ENCODE results near the gene GPRC5D. TPM values are rescaled to one million over a fixed set of nuclear protein-coding genes. Genes with fewer than 3 reads are reported as not detected.

Gene GPRC5D
- total and polyA plus RNA-seq, 9 of the 15 experiments (the other 6 are each of a cell fraction or from before 2014, with no cell fraction given), result 1.0 to 1.1 TPM; not detected in 7

DNA sequence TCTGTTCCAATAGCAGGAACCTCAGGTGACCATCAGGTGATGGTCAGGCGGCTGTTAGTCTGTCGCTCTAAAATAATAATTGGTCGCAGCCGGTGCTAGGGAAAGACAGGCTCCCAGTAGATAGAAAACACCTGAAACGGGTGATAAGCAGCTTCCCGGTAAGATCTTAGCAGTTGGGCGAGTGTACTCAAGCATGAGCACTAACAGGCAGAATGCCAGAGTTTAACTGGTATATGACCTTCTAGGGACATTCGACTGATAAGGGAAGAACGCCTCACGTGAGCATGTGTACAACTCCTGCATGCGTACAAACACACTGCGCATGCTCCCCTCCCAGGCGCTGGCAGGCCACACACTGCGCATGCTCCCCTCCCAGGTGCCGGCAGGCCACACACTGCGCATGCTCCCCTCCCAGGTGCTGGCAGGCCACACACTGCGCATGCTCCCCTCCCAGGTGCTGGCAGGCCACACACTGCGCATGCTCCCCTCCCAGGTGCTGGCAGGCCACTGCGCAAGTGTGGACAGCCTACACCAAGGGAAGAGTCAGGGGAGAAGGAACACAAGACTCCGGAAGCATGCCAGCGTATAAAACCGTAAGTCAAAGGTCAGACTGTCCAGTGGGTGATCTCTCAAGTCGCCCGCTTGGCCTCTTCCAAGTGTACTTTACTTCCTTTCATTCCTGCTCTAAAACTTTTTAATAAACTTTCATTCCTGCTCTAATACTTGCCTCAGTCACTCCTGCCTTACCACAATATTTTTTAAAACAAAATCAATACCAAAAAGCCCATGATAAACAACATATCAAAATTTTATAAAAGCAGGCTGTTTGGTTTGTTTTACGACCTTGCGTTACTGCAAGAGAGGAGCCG lies 24.5 kb downstream of the GPRC5D start (continued):
- TF ChIP-seq ZNF785 (CRISPR knock-in tag; IDR thresholded peaks at IDR 0.05) (no peak), TCF7 (IDR thresholded peaks at IDR 0.05; ENCODE audit: borderline replicate concordance) (no peak), FOXA1 (IDR thresholded peaks at IDR 0.05; ENCODE audit: borderline replicate concordance) (no peak), NR1H2 (CRISPR knock-in tag; IDR thresholded peaks at IDR 0.05) (no peak), ESRRA (IDR thresholded peaks at IDR 0.05; ENCODE audit: borderline replicate concordance, low read depth) (peak; percentile 95), EWSR1 (IDR thresholded peaks at IDR 0.05; ENCODE audit: borderline replicate concordance, low read depth, partially characterized antibody) (no peak), E2F3 (CRISPR knock-in tag; IDR thresholded peaks at IDR 0.05) (no peak), KAT8 (IDR thresholded peaks at IDR 0.05; ENCODE audit: low read depth) (no peak), ZNF766 (CRISPR knock-in tag; conservative IDR thresholded peaks at IDR 0.05) (no peak), ZFX (CRISPR knock-in tag; IDR thresholded peaks at IDR 0.05) (no peak), ZBTB8A (IDR thresholded peaks at IDR 0.05; ENCODE audit: partially characterized antibody) (no peak), POLR3G (IDR thresholded peaks at IDR 0.05; ENCODE audit: extremely low read depth, insufficient read length, insufficient replicate concordance) (no peak), KLF1 (tag; IDR thresholded peaks at IDR 0.05) (no peak)
- TF ChIP-seq, protein P1, sequence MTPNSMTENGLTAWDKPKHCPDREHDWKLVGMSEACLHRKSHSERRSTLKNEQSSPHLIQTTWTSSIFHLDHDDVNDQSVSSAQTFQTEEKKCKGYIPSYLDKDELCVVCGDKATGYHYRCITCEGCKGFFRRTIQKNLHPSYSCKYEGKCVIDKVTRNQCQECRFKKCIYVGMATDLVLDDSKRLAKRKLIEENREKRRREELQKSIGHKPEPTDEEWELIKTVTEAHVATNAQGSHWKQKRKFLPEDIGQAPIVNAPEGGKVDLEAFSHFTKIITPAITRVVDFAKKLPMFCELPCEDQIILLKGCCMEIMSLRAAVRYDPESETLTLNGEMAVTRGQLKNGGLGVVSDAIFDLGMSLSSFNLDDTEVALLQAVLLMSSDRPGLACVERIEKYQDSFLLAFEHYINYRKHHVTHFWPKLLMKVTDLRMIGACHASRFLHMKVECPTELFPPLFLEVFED (CRISPR knock-in tag; conservative IDR thresholded peaks at IDR 0.05), result no peak
- TF ChIP-seq, protein P2, sequence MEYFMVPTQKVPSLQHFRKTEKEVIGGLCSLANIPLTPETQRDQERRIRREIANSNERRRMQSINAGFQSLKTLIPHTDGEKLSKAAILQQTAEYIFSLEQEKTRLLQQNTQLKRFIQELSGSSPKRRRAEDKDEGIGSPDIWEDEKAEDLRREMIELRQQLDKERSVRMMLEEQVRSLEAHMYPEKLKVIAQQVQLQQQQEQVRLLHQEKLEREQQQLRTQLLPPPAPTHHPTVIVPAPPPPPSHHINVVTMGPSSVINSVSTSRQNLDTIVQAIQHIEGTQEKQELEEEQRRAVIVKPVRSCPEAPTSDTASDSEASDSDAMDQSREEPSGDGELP (CRISPR knock-in tag; IDR thresholded peaks at IDR 0.05; ENCODE audit: borderline replicate concordance), result peak; percentile 84
- TF ChIP-seq, protein P3, sequence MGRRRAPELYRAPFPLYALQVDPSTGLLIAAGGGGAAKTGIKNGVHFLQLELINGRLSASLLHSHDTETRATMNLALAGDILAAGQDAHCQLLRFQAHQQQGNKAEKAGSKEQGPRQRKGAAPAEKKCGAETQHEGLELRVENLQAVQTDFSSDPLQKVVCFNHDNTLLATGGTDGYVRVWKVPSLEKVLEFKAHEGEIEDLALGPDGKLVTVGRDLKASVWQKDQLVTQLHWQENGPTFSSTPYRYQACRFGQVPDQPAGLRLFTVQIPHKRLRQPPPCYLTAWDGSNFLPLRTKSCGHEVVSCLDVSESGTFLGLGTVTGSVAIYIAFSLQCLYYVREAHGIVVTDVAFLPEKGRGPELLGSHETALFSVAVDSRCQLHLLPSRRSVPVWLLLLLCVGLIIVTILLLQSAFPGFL (CRISPR knock-in tag; IDR thresholded peaks at IDR 0.05), result no peak
- TF ChIP-seq, protein P4, sequence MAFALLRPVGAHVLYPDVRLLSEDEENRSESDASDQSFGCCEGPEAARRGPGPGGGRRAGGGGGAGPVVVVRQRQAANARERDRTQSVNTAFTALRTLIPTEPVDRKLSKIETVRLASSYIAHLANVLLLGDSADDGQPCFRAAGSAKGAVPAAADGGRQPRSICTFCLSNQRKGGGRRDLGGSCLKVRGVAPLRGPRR (CRISPR knock-in tag; IDR thresholded peaks at IDR 0.05), result no peak
- TF ChIP-seq, protein P5, sequence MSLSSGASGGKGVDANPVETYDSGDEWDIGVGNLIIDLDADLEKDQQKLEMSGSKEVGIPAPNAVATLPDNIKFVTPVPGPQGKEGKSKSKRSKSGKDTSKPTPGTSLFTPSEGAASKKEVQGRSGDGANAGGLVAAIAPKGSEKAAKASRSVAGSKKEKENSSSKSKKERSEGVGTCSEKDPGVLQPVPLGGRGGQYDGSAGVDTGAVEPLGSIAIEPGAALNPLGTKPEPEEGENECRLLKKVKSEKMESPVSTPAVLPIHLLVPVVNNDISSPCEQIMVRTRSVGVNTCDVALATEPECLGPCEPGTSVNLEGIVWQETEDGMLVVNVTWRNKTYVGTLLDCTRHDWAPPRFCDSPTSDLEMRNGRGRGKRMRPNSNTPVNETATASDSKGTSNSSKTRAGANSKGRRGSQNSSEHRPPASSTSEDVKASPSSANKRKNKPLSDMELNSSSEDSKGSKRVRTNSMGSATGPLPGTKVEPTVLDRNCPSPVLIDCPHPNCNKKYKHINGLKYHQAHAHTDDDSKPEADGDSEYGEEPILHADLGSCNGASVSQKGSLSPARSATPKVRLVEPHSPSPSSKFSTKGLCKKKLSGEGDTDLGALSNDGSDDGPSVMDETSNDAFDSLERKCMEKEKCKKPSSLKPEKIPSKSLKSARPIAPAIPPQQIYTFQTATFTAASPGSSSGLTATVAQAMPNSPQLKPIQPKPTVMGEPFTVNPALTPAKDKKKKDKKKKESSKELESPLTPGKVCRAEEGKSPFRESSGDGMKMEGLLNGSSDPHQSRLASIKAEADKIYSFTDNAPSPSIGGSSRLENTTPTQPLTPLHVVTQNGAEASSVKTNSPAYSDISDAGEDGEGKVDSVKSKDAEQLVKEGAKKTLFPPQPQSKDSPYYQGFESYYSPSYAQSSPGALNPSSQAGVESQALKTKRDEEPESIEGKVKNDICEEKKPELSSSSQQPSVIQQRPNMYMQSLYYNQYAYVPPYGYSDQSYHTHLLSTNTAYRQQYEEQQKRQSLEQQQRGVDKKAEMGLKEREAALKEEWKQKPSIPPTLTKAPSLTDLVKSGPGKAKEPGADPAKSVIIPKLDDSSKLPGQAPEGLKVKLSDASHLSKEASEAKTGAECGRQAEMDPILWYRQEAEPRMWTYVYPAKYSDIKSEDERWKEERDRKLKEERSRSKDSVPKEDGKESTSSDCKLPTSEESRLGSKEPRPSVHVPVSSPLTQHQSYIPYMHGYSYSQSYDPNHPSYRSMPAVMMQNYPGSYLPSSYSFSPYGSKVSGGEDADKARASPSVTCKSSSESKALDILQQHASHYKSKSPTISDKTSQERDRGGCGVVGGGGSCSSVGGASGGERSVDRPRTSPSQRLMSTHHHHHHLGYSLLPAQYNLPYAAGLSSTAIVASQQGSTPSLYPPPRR (CRISPR knock-in tag; IDR thresholded peaks at IDR 0.05; ENCODE audit: borderline replicate concordance), result no peak
